Kidney glomerular epithelial cell (primary cell): Measurements from ENCODE around the gene SPOPL.
A peak's percentile ranks its signal among the peaks of the same experiment; 100 is the strongest.

Experiments
- DNase-seq: peaks from one replicate; lab custom pipeline; 2025; lab: John Stamatoyannopoulos, UW

Gene SPOPL

GRCh38 chr2:138601458-138602165 lies 100.0 kb downstream of the SPOPL start:
- no peak for DNase-seq

DNA sequence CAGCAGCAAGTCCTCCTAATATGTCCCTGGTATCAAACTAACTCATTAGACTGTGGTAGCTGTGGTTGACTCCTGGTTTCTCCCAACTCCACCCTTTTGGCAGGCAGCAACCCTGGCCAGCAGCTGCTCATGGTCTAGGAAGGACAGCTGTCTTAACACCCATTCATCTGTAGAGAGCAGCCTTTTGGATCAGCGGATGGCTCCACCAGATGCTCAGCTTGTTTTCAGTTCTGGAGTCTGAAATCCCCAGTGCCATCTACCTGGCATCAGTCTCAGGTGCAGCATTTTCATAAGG lies 100.5 kb downstream of the SPOPL start:
- DNase-seq = no peak

- DNase-seq = no peak
Measured at GRCh38 chr2:138607746-138608145, 106.2 kb downstream of the SPOPL start.

DNA sequence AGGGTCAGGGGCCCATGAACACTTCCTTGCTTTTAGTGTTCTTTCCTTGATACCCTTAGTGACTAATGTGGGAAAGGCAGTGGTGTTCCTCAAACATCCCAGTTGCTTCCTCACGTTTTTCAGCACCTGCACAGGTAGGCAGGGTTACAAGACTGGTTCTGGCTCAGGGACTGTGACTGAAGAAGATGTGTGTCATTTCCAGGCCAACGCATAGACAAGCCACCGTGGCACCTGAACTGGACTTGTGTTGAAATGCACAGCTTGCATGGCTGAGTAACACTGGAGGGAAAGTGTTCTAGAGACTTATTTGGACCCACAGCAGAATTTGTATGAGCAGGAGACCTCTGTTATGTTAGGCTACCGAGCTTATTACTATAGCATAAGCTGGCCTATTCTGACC lies 107.9 kb downstream of the SPOPL start:
- DNase-seq = no peak

DNA sequence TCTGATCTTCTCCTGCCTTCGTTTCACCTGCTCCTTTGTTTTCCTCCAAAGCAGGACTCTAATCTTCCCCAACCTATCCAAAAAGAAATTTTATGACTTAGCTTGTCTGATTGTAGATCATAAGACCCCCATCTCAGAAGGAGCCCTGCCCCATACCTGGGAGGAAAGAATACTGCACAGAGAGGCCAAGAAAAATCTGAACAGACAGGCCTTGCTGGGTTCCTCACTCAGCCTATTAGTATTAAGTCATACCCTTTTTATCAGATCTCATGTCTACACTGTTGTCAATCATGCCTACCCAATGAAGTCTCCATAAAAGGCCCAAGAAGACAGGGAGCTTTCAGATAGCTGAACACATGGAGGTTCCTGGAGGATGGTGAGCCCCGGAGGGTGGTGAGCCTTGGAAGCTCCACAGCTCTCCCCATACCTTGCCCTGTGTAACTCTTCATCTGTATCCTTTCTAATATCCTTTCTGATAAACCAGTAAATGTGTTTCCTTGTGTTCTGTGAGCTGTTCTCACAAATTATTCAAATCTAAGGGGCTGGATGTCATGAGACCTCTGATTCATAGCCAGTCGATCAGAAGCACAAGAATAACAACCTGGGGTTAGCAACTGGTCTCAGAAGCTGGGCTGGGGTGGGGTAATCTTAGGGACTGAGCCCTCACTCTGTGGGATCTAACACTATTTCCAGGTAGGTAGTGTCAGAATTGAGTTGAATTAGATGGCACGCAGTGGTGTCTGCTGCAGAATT lies 108.8 kb downstream of the SPOPL start:
- DNase-seq = no peak

- peak; percentile 96 for DNase-seq
Measured at GRCh38 chr2:138615257-138615656, 113.7 kb downstream of the SPOPL start.

DNA sequence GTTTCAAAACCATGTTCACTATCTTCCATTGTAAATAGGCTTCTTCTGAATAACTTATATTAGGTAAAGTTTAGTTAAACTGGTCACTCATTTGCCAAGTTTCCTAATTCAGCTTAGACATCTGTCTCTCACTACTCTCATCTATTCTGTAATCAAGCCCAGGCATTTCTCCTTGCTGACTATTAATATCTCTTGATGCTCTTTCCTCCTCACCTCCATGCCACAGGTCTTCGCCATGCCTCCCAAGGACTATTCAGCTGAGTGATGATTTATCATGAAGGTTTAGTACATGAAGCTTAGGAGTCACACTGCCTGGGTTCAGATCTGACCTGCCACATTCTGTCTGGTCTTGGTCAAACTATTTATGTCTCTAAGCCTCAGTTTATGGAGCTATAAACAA lies 115.5 kb downstream of the SPOPL start:
- DNase-seq = no peak

- DNase-seq = no peak
Measured at GRCh38 chr2:138618971-138619370, 117.4 kb downstream of the SPOPL start.

DNA sequence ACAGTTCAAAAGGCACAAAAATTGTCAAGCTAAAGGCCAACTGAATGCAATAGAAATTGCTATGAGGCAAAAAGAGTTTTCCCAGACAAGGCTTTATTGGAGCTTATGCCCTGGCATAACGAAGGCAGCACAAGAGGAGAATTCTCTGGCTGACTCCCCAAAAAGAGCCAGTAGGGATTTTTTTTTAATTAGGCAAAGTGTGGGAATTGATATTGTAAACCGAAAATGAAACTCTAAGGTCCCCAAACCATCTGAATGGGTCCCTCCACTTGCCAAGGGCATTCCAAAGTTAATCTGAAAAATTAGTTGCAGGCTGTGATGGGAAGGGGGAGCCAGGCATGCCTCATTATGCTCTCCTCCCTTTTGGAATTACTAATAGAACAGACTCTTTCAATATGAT lies 118.9 kb downstream of the SPOPL start:
- DNase-seq = no peak

DNA sequence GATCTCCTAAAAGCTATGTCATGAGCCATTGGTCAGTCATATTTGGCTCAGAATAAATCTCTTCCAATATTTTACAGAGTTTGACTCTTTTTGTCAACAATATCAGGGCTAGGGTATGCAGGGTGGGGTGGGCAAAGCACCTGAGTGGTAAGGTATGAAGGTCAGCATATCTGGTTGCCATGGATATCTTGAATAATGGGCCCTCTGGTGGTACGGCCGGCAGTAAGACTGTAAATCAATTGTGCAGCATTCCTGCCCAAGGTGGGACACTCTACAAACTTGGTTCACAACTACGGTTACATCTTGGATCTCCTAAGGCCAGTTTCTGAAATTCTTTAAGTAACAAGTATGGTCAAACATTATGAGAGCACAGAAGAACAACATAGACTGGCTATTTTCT lies 119.6 kb downstream of the SPOPL start:
- no peak for DNase-seq

GRCh38 chr2:138622613-138623012 lies 121.0 kb downstream of the SPOPL start:
- no peak for DNase-seq
